ENCODE results near the gene MGRN1. TPM values are rescaled to one million over a fixed set of nuclear protein-coding genes. Genes with fewer than 3 reads are reported as not detected.
A peak's percentile ranks its signal among the peaks of the same experiment; 100 is the strongest.

Gene MGRN1
- total RNA-seq, 1 donor from 2014 or later, result 29.3 TPM

- DNase-seq, result peak; percentile 72
Measured at GRCh38 chr16:4624827-4625559, 367 bp downstream of the MGRN1 start.

GRCh38 chr16:4625560-4626159 is 1.0 kb downstream of the MGRN1 start:
- no peak for DNase-seq

GRCh38 chr16:4626396-4626795 is 1.8 kb downstream of the MGRN1 start:
- DNase-seq, result no peak

- no peak for DNase-seq
Measured at GRCh38 chr16:4628283-4628682, 3.7 kb downstream of the MGRN1 start.

- DNase-seq, result no peak
Measured at GRCh38 chr16:4631444-4631843, 6.8 kb downstream of the MGRN1 start.

- DNase-seq, result no peak
Measured at GRCh38 chr16:4633910-4634635, 9.4 kb downstream of the MGRN1 start.

GRCh38 chr16:4634768-4635167 is 10.1 kb downstream of the MGRN1 start:
- no peak for DNase-seq

GRCh38 chr16:4636196-4636595 is 11.6 kb downstream of the MGRN1 start:
- DNase-seq, result no peak

GRCh38 chr16:4637501-4638166 is 13.0 kb downstream of the MGRN1 start:
- DNase-seq, result no peak

- no peak for DNase-seq
Measured at GRCh38 chr16:4639899-4640509, 15.4 kb downstream of the MGRN1 start.

- no peak for DNase-seq
Measured at GRCh38 chr16:4640572-4641305, 16.1 kb downstream of the MGRN1 start.

GRCh38 chr16:4641306-4641687 is 16.7 kb downstream of the MGRN1 start:
- DNase-seq, result no peak

GRCh38 chr16:4641895-4642294 is 17.3 kb downstream of the MGRN1 start:
- DNase-seq, result no peak

GRCh38 chr16:4646773-4647643 is 22.4 kb downstream of the MGRN1 start:
- DNase-seq, result no peak

GRCh38 chr16:4647644-4647980 is 23.0 kb downstream of the MGRN1 start:
- DNase-seq, result no peak

- no peak for DNase-seq
Measured at GRCh38 chr16:4648917-4649316, 24.3 kb downstream of the MGRN1 start.

- DNase-seq, result no peak
Measured at GRCh38 chr16:4649744-4650442, 25.3 kb downstream of the MGRN1 start.

GRCh38 chr16:4650443-4651074 is 25.9 kb downstream of the MGRN1 start:
- DNase-seq, result peak; percentile 78

- no peak for DNase-seq
Measured at GRCh38 chr16:4651827-4652226, 27.2 kb downstream of the MGRN1 start.

- DNase-seq, result no peak
Measured at GRCh38 chr16:4652561-4652960, 27.9 kb downstream of the MGRN1 start.

Measured in dermis blood vessel endothelial cell (primary cell).